ENCODE data around the gene FGD6. TPM values are rescaled to one million over a fixed set of nuclear protein-coding genes. Genes with fewer than 3 reads are reported as not detected.

The FGD6 gene
- total RNA-seq, 1 experiment from 2014 or later: 23.5 TPM

- peaks cover 18% of the 10 kb centered on the region for H3K4me1 ChIP-seq
- no peaks in the 10 kb centered on the region for H3K27me3 Mint-ChIP-seq (ENCODE audit: insufficient read depth, unreplicated experiment)
- no peak for DNase-seq
- H3K4me1 Mint-ChIP-seq (ENCODE audit: low read depth, unreplicated experiment): peaks cover 14% of the 10 kb centered on the region
- intact Hi-C loops (cut with micrococcal nuclease; ENCODE audit: unreplicated experiment): no loop called here
- TF ChIP-seq CTCF (IDR thresholded peaks at IDR 0.05; ENCODE audit: insufficient read depth in 1 of 2, low read depth in 1 of 2, low read length in 1 of 2, severe bottlenecking in 1 of 2, unreplicated experiment in 1 of 2): no peak
- H3K4me3 ChIP-seq (ENCODE audit: low read depth, low read length): no peak overlapping the region
- ChIA-PET CTCF (no interaction called here), POLR2A (interaction anchor here (0.6 kb wide), 1 partner anchor 64 kb away, joined by 3 read pairs; no protein-coding TSS in a partner anchor)
- no peaks in the 10 kb centered on the region for H3K9me3 Mint-ChIP-seq (ENCODE audit: unreplicated experiment)
- no TSS peak for BruUV-seq (replicated peaks)
- H3K4me3 Mint-ChIP-seq (ENCODE audit: unreplicated experiment): no peak overlapping the region
- H3K9me3 ChIP-seq: no peaks in the 10 kb centered on the region
- H3K36me3 Mint-ChIP-seq (ENCODE audit: insufficient read depth, unreplicated experiment): peaks cover 54% of the 10 kb centered on the region
- H3K27ac Mint-ChIP-seq (ENCODE audit: unreplicated experiment): no peak overlapping the region
- H3K36me3 ChIP-seq (ENCODE audit: control insufficient read depth, insufficient read depth, low read length): peaks cover 3% of the 10 kb centered on the region
- no peaks in the 10 kb centered on the region for H3K27me3 ChIP-seq (replicated peaks; ENCODE audit: control insufficient read depth, insufficient read depth, low read length)
Observed at GRCh38 chr12:95089462-95089861, 127.8 kb downstream of the FGD6 start.

- intact Hi-C loops (cut with micrococcal nuclease; ENCODE audit: unreplicated experiment): no loop called here
- no peak for TF ChIP-seq CTCF (IDR thresholded peaks at IDR 0.05; ENCODE audit: insufficient read depth in 1 of 2, low read depth in 1 of 2, low read length in 1 of 2, severe bottlenecking in 1 of 2, unreplicated experiment in 1 of 2)
- H3K4me1 ChIP-seq: peaks cover 29% of the 10 kb centered on the region
- Mint-ChIP-seq H3K27ac (ENCODE audit: unreplicated experiment) (no peak overlapping the region), H3K9me3 (ENCODE audit: unreplicated experiment) (no peaks in the 10 kb centered on the region), H3K36me3 (ENCODE audit: insufficient read depth, unreplicated experiment) (peaks cover 53% of the 10 kb centered on the region), H3K4me3 (ENCODE audit: unreplicated experiment) (no peak overlapping the region), H3K4me1 (ENCODE audit: low read depth, unreplicated experiment) (peaks cover 24% of the 10 kb centered on the region), H3K27me3 (ENCODE audit: insufficient read depth, unreplicated experiment) (no peaks in the 10 kb centered on the region)
- ChIA-PET POLR2A (no interaction called here), CTCF (no interaction called here)
- peaks cover 3% of the 10 kb centered on the region for H3K36me3 ChIP-seq (ENCODE audit: control insufficient read depth, insufficient read depth, low read length)
- no peak overlapping the region for H3K4me3 ChIP-seq (ENCODE audit: low read depth, low read length)
- H3K27me3 ChIP-seq (replicated peaks; ENCODE audit: control insufficient read depth, insufficient read depth, low read length): no peaks in the 10 kb centered on the region
- no peaks in the 10 kb centered on the region for H3K9me3 ChIP-seq
- DNase-seq: no peak
- no TSS peak for BruUV-seq (replicated peaks)
Observed at GRCh38 chr12:95088379-95088778, 128.9 kb downstream of the FGD6 start.

GRCh38 chr12:95085612-95086011, 131.7 kb downstream of the FGD6 start:
- no peaks in the 10 kb centered on the region for H3K9me3 Mint-ChIP-seq (ENCODE audit: unreplicated experiment)
- H3K27me3 Mint-ChIP-seq (ENCODE audit: insufficient read depth, unreplicated experiment): no peaks in the 10 kb centered on the region
- no peak overlapping the region for H3K4me3 Mint-ChIP-seq (ENCODE audit: unreplicated experiment)
- BruUV-seq (replicated peaks): no TSS peak
- peaks cover 33% of the 10 kb centered on the region for H3K4me1 ChIP-seq
- no peak for TF ChIP-seq CTCF (IDR thresholded peaks at IDR 0.05; ENCODE audit: insufficient read depth in 1 of 2, low read depth in 1 of 2, low read length in 1 of 2, severe bottlenecking in 1 of 2, unreplicated experiment in 1 of 2)
- no peaks in the 10 kb centered on the region for H3K9me3 ChIP-seq
- DNase-seq: no peak
- intact Hi-C loops (cut with micrococcal nuclease; ENCODE audit: unreplicated experiment): no loop called here
- no peak overlapping the region for H3K4me3 ChIP-seq (ENCODE audit: low read depth, low read length)
- H3K36me3 Mint-ChIP-seq (ENCODE audit: insufficient read depth, unreplicated experiment): peaks cover 51% of the 10 kb centered on the region
- CTCF ChIA-PET: interaction anchor here (2.5 kb wide), 1 partner anchor 13 kb away, joined by 18 read pairs; the partner anchor contains the start of gene NR2C1
- H3K27me3 ChIP-seq (replicated peaks; ENCODE audit: control insufficient read depth, insufficient read depth, low read length): no peaks in the 10 kb centered on the region
- H3K27ac Mint-ChIP-seq (ENCODE audit: unreplicated experiment): peak overlapping the region; percentile 42
- POLR2A ChIA-PET: interaction anchor here (0.5 kb wide), 1 partner anchor 18 kb away, joined by 12 read pairs; no protein-coding TSS in a partner anchor
- peaks cover 3% of the 10 kb centered on the region for H3K36me3 ChIP-seq (ENCODE audit: control insufficient read depth, insufficient read depth, low read length)
- H3K4me1 Mint-ChIP-seq (ENCODE audit: low read depth, unreplicated experiment): peaks cover 24% of the 10 kb centered on the region
